Hindlimb muscle (tissue), 1 donor: ENCODE measurements around the gene ENDOV. TPM values are rescaled to one million over a fixed set of nuclear protein-coding genes. Genes with fewer than 3 reads are reported as not detected.

ENCODE experiments used
- DNase-seq: peaks from one replicate; pipeline ENCODE4 v3.0.0-alpha.2; 2013
- polyA plus RNA-seq: library from polyadenylated mRNA; unstranded; fragments of 120-200 nt; gene quantifications from one replicate; pipeline ENCODE4 v1.2.1, GENCODE V29; 2013; ENCODE audit not compliant: insufficient read length

Gene ENDOV
- polyA plus RNA-seq, 1 donor = 23.3 TPM

DNA sequence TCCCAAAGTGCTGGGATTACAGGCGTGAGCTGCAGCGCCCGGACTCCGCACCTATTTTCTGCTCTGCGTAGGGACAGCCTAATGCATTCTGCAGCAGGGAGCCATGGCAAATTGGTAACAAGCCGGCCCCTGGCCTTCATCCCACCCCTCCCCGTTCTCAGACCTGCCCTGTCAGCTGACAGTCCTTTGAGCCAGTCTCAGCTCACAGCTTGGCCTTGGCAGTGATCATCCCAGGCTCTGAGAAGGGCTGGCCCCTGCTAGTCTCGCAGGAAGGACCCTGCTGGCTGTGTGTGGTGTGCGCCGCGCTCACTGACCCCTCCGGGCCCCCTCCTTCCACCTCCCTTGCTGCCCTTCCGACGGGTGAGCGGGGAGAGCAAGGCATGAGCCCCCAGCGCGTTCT is 71.7 kb downstream of the ENDOV start:
- no peak for DNase-seq

GRCh38 chr17:80487511-80487910 is 72.5 kb downstream of the ENDOV start:
- DNase-seq = no peak

Other genes with a start within 250 kb of the ENDOV start
- gene CARD14, start 245.1 kb upstream of the ENDOV start, polyA plus RNA-seq = 1.1 TPM
- 24.6 TPM for gene SGSH, start 194.8 kb upstream of the ENDOV start, polyA plus RNA-seq
- gene SLC26A11, start 194.7 kb upstream of the ENDOV start, polyA plus RNA-seq = 11.0 TPM
- 40.0 TPM for gene RNF213, start 154.3 kb upstream of the ENDOV start, polyA plus RNA-seq
- gene NPTX1, start 61.4 kb downstream of the ENDOV start, polyA plus RNA-seq = 0.43 TPM
- gene RPTOR, start 129.7 kb downstream of the ENDOV start, polyA plus RNA-seq = 31.1 TPM